ENCODE data around the gene DUOXA2. TPM values are rescaled to one million over a fixed set of nuclear protein-coding genes. Genes with fewer than 3 reads are reported as not detected.
A peak's percentile ranks its signal among the peaks of the same experiment; 100 is the strongest.

DUOXA2 gene
- total and polyA plus RNA-seq, 2 donors from 2014 or later: 0.37 TPM; not detected in 1

GRCh38 chr15:45097466-45097865 is 16.7 kb upstream of the DUOXA2 start:
- intact Hi-C loops (cut with DNase I): no loop called here

GRCh38 chr15:45099549-45100165 is 14.5 kb upstream of the DUOXA2 start:
- DNase-seq: peak in 1 of 5 donors; percentile 13
- intact Hi-C loops (cut with DNase I): no loop called here

More at GRCh38 chr15:45097466-45097865, 16.7 kb upstream of the DUOXA2 start:
- Histone ChIP-seq H3K36me3 (ENCODE audit: control insufficient read depth in 2 of 3, insufficient read depth in 3 of 3, low read length in 3 of 3) (no peaks in the 10 kb centered on the region), H3K27me3 (ENCODE audit: control insufficient read depth, insufficient read depth, low read length) (no peaks in the 10 kb centered on the region), H3K4me1 (ENCODE audit: control insufficient read depth in 2 of 3, insufficient read depth in 2 of 3, low read depth in 1 of 3, low read length in 3 of 3) (no peaks in the 10 kb centered on the region), H3K9me3 (ENCODE audit: control insufficient read depth in 2 of 3, insufficient read depth in 1 of 3, low read length in 3 of 3) (no peaks in the 10 kb centered on the region), H3K9ac (ENCODE audit: low read length in 3 of 3) (no peak overlapping the region), H3K4me3 (ENCODE audit: low read length in 3 of 3) (no peak overlapping the region), H3K27ac (ENCODE audit: low read depth in 2 of 2, low read length in 2 of 2) (no peak overlapping the region)
- TF ChIP-seq CTCF (IDR thresholded peaks at IDR 0.05; ENCODE audit: borderline replicate concordance, extremely low read depth, insufficient read depth): no peak
- FAIRE-seq: no peak
- no peak for DNase-seq

GRCh38 chr15:45100884-45101625 is 13.1 kb upstream of the DUOXA2 start:
- Histone ChIP-seq H3K27me3 (ENCODE audit: control insufficient read depth, insufficient read depth, low read length) (no peaks in the 10 kb centered on the region), H3K9me3 (ENCODE audit: control insufficient read depth in 2 of 3, insufficient read depth in 1 of 3, low read length in 3 of 3) (no peaks in the 10 kb centered on the region), H3K9ac (ENCODE audit: low read length in 3 of 3) (no peak overlapping the region), H3K4me3 (ENCODE audit: low read length in 3 of 3) (no peak overlapping the region), H3K36me3 (ENCODE audit: control insufficient read depth in 2 of 3, insufficient read depth in 3 of 3, low read length in 3 of 3) (no peaks in the 10 kb centered on the region), H3K4me1 (ENCODE audit: control insufficient read depth in 2 of 3, insufficient read depth in 2 of 3, low read depth in 1 of 3, low read length in 3 of 3) (no peaks in the 10 kb centered on the region), H3K27ac (ENCODE audit: low read depth in 2 of 2, low read length in 2 of 2) (no peak overlapping the region)
- FAIRE-seq: no peak
- intact Hi-C loops (cut with DNase I): no loop called here
- no peak for TF ChIP-seq CTCF (IDR thresholded peaks at IDR 0.05; ENCODE audit: borderline replicate concordance, extremely low read depth, insufficient read depth)
- no peak for DNase-seq

More at GRCh38 chr15:45099549-45100165, 14.5 kb upstream of the DUOXA2 start:
- no peak for TF ChIP-seq CTCF (IDR thresholded peaks at IDR 0.05; ENCODE audit: borderline replicate concordance, extremely low read depth, insufficient read depth)
- Histone ChIP-seq H3K9me3 (ENCODE audit: control insufficient read depth in 2 of 3, insufficient read depth in 1 of 3, low read length in 3 of 3) (no peaks in the 10 kb centered on the region), H3K36me3 (ENCODE audit: control insufficient read depth in 2 of 3, insufficient read depth in 3 of 3, low read length in 3 of 3) (no peaks in the 10 kb centered on the region), H3K27me3 (ENCODE audit: control insufficient read depth, insufficient read depth, low read length) (no peaks in the 10 kb centered on the region), H3K4me1 (ENCODE audit: control insufficient read depth in 2 of 3, insufficient read depth in 2 of 3, low read depth in 1 of 3, low read length in 3 of 3) (no peaks in the 10 kb centered on the region), H3K4me3 (ENCODE audit: low read length in 3 of 3) (no peak overlapping the region), H3K9ac (ENCODE audit: low read length in 3 of 3) (no peak overlapping the region), H3K27ac (ENCODE audit: low read depth in 2 of 2, low read length in 2 of 2) (no peak overlapping the region)
- FAIRE-seq: no peak
